SU-DHL-6 (cell line): ENCODE data around the gene LDHAL6B.

Experiments used
- H2AFZ ChIP-seq: fragments of 200-600 bp; sonication (generic); 2 replicates; pipeline ENCODE4 v1.6.1; 2014; ENCODE audit warnings: low read depth, mild to moderate bottlenecking, moderate library complexity, mixed read lengths, antibody characterized with exemption, low read length; ENCODE audit not compliant: severe bottlenecking
- H3F3A ChIP-seq: fragments of 200-600 bp; shearing (Covaris generic); 2 replicates; pipeline ENCODE4 v1.6.0; 2016; ENCODE audit warnings: antibody characterized with exemption, mild to moderate bottlenecking; ENCODE audit not compliant: insufficient read depth
- H3K27ac ChIP-seq: fragments of 200-600 bp; sonication (generic); 2 replicates; pipeline ENCODE4 v1.5.1; 2016; ENCODE audit warnings: low read depth, mild to moderate bottlenecking, low read length, moderate library complexity, mixed read lengths
- H3K27me3 ChIP-seq: fragments of 200-600 bp; sonication (generic), shearing (Covaris generic); 2 replicates; pipeline ENCODE4 v1.6.0; 2014; ENCODE audit warnings: mild to moderate bottlenecking, low read length
- H3K36me3 ChIP-seq: fragments of 200-600 bp; sonication (generic); 2 replicates; pipeline ENCODE4 v1.6.1; 2014; ENCODE audit warnings: mild to moderate bottlenecking, low read length, mixed read lengths
- H3K4me2 ChIP-seq: fragments of 300-600, 200-600 bp; shearing (Covaris generic), sonication (generic); 2 replicates; pipeline ENCODE4 v1.6.0; 2014; ENCODE audit warnings: low read length, low read depth, mild to moderate bottlenecking; ENCODE audit not compliant: poor library complexity, severe bottlenecking
- H3K4me3 ChIP-seq: fragments of 200-600 bp; sonication (generic); 2 replicates; pipeline ENCODE4 v1.5.1; 2014; ENCODE audit warnings: antibody characterized with exemption, low read length, mild to moderate bottlenecking, mixed read lengths; ENCODE audit not compliant: insufficient read depth, poor library complexity, severe bottlenecking
- H3K79me2 ChIP-seq: fragments of 200-600 bp; sonication (generic); 2 replicates; pipeline ENCODE4 v1.6.1; 2014; ENCODE audit warnings: mild to moderate bottlenecking, low read length, moderate library complexity; ENCODE audit not compliant: insufficient read depth
- H3K9ac ChIP-seq: fragments of 200-600 bp; sonication (generic); 2 replicates; pipeline ENCODE4 v1.7.0; 2014; ENCODE audit warnings: mild to moderate bottlenecking, low read length
- H3K9me2 ChIP-seq: fragments of 200-600 bp; sonication (generic); replicated peaks from 2 replicates; pipeline ENCODE4 v1.6.1; 2014; ENCODE audit warnings: low read length; ENCODE audit not compliant: insufficient read depth
- H3K9me3 ChIP-seq: fragments of 200-600 bp; sonication (generic); 2 replicates; pipeline ENCODE4 v1.6.1; 2014; ENCODE audit warnings: low read length, mixed read lengths; ENCODE audit not compliant: insufficient read depth
- H4K20me1 ChIP-seq: fragments of 200-600 bp; sonication (generic); 2 replicates; pipeline ENCODE4 v1.6.1; 2014; ENCODE audit warnings: low read depth, mild to moderate bottlenecking, antibody characterized with exemption, low read length, moderate library complexity, mixed read lengths
- EZH2phosphoT487 ChIP-seq: fragments of 200-600 bp; sonication (generic), shearing (Covaris generic); conservative IDR thresholded peaks from 2 replicates; pipeline ENCODE4 v1.6.1; 2018; ENCODE audit warnings: mild to moderate bottlenecking, antibody characterized with exemption, low read length, moderate library complexity, mixed read lengths
- TF ChIP-seq, protein P1 (sequence below): fragments of 200-600 bp; sonication (generic); IDR thresholded peaks from one replicate; pipeline ENCODE4 v1.5.1; 2017; ENCODE audit warnings: antibody characterized with exemption, mild to moderate bottlenecking, low read length, moderate library complexity; ENCODE audit not compliant: insufficient read depth, poor library complexity, severe bottlenecking

Gene LDHAL6B

DNA sequence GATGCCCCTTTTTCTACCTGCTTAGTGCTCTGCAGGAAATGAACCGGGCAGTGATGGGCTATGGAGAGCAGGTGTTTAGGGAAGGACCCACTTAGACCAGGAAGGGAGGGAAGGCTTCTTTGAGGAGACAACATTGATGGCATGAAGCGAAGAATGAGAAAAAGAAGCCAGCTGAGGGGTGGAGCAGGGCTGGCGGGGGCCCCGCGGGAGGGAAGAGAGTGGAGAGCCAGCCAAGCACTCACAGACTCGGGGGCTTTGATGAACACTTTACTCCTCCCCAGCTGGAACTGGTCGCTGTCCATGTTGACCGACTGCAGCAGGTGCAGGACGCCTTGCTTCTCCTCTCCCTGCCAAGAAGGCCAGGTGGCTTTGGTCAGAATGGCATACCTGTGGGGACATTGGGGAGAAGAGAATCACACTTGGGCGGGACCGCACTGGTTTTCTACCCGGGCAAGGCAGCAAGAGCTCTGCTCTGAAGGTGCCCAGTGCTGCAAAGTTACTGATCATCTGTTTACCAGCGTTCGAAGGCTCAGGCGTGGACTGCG, 28.4 kb upstream of the LDHAL6B start:
- H3K36me3 ChIP-seq, result peaks cover 76% of the 10 kb centered on the region
- H3K27me3 ChIP-seq, result no peaks in the 10 kb centered on the region
- no peaks in the 10 kb centered on the region for H3K9me3 ChIP-seq
- H3F3A ChIP-seq, result peaks cover 22% of the 10 kb centered on the region
- H3K9me2 ChIP-seq, result no peaks in the 10 kb centered on the region
- no peak overlapping the region for H3K9ac ChIP-seq
- H3K79me2 ChIP-seq, result no peaks in the 10 kb centered on the region
- no peak overlapping the region for H2AFZ ChIP-seq
- no peak overlapping the region for H3K4me2 ChIP-seq
- H4K20me1 ChIP-seq, result no peaks in the 10 kb centered on the region
- no peak overlapping the region for H3K4me3 ChIP-seq
- no peak overlapping the region for H3K27ac ChIP-seq
- TF ChIP-seq EZH2phosphoT487, result no peak

DNA sequence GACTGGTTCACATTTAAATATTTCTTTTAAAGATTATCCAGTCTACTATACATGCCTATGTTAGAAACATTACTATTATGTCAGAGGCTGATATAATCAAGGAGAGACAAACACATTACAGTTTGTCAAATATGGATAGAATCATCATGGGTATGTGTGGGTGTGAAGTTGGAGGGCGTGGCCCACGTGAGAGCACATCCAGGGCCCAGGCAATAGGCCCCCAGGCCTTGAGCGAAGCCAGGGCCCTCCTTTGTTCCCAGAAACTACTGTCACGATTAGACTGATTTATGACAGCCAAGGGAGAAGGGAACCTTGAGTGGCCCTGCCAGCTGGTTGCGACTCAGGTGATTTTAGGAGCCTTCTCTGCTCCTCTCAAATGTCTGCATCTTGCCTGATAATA, 26.9 kb upstream of the LDHAL6B start:
- H3K27ac ChIP-seq, result no peak overlapping the region
- H3K9me3 ChIP-seq, result no peaks in the 10 kb centered on the region
- peaks cover 74% of the 10 kb centered on the region for H3K36me3 ChIP-seq
- H3K4me2 ChIP-seq, result no peak overlapping the region
- no peaks in the 10 kb centered on the region for H4K20me1 ChIP-seq
- H3K9ac ChIP-seq, result no peak overlapping the region
- H3K9me2 ChIP-seq, result no peaks in the 10 kb centered on the region
- TF ChIP-seq EZH2phosphoT487, result no peak
- TF ChIP-seq, protein P1, sequence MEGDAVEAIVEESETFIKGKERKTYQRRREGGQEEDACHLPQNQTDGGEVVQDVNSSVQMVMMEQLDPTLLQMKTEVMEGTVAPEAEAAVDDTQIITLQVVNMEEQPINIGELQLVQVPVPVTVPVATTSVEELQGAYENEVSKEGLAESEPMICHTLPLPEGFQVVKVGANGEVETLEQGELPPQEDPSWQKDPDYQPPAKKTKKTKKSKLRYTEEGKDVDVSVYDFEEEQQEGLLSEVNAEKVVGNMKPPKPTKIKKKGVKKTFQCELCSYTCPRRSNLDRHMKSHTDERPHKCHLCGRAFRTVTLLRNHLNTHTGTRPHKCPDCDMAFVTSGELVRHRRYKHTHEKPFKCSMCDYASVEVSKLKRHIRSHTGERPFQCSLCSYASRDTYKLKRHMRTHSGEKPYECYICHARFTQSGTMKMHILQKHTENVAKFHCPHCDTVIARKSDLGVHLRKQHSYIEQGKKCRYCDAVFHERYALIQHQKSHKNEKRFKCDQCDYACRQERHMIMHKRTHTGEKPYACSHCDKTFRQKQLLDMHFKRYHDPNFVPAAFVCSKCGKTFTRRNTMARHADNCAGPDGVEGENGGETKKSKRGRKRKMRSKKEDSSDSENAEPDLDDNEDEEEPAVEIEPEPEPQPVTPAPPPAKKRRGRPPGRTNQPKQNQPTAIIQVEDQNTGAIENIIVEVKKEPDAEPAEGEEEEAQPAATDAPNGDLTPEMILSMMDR, result no peak
- no peak overlapping the region for H2AFZ ChIP-seq
- H3K79me2 ChIP-seq, result no peaks in the 10 kb centered on the region
- H3K27me3 ChIP-seq, result no peaks in the 10 kb centered on the region
- peaks cover 16% of the 10 kb centered on the region for H3F3A ChIP-seq
- H3K4me3 ChIP-seq, result no peak overlapping the region

DNA sequence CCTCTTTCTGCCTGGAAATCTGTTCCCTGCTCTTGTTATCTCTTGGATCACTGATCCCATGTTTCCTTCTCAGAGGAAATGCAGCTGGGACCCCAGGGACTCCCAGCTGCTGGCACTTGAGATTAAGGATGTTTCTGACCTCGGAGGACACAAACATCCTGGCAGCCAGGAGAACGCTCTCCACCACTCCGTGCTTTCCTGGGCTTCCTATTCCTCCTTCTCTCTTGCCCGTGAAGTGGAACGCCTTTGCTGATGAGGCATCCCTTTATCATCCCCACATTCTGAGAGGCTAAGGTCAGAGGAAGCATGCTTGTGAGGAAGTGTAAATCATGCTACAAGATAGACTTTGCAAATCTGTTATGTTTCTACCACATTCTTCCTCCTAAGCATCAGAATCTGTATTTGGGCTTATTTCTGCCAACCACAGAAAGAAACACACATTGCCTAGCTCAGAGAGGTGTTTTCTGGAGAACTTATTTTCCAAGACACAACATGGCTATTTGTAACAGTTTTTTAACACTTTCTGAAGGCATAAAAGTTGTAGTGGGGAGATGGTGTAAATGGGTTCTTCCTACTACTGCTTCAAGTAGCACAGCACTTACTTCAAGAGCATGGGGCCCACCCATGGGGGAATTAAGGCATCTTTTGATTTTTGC, 25.6 kb upstream of the LDHAL6B start:
- no peak for TF ChIP-seq EZH2phosphoT487
- TF ChIP-seq, protein P1, result no peak
- Histone ChIP-seq H3K9ac (no peak overlapping the region), H3K4me3 (no peak overlapping the region), H3K9me3 (no peaks in the 10 kb centered on the region), H3K9me2 (no peaks in the 10 kb centered on the region), H3F3A (peaks cover 18% of the 10 kb centered on the region), H3K36me3 (peaks cover 73% of the 10 kb centered on the region), H3K27ac (no peak overlapping the region), H3K79me2 (peaks cover 2% of the 10 kb centered on the region; the same call in 1 of the 2 replicates), H3K4me2 (no peak overlapping the region), H4K20me1 (no peaks in the 10 kb centered on the region), H3K27me3 (no peaks in the 10 kb centered on the region), H2AFZ (no peak overlapping the region)

DNA sequence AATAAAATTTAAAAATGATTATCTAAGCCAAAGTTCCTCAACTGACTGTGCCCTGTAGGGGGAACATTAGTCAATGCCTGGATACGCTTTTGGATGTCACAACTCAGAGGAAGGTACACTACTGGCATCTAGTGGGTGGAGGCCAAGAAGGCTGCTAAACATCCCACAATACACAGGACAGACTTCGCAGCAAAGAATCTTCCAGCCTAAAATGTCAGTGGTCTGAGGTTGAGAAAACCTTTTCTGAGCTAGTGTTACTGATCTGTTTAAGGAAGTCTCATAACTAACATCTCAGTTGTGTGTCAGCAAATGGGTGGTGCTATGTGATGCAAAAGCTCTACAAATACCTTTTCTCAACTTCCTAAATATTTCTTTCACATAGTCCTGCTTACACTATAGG, 20.9 kb upstream of the LDHAL6B start:
- peaks cover 3% of the 10 kb centered on the region; the same call in 1 of the 2 replicates for H3K79me2 ChIP-seq
- H4K20me1 ChIP-seq, result no peaks in the 10 kb centered on the region
- H3K9ac ChIP-seq, result no peak overlapping the region
- H2AFZ ChIP-seq, result no peak overlapping the region
- peaks cover 20% of the 10 kb centered on the region; the same call in 1 of the 2 replicates for H3F3A ChIP-seq
- no peak overlapping the region for H3K4me2 ChIP-seq
- H3K4me3 ChIP-seq, result no peak overlapping the region
- no peaks in the 10 kb centered on the region for H3K9me3 ChIP-seq
- H3K36me3 ChIP-seq, result peaks cover 81% of the 10 kb centered on the region
- H3K27ac ChIP-seq, result no peak overlapping the region
- H3K27me3 ChIP-seq, result no peaks in the 10 kb centered on the region
- TF ChIP-seq, protein P1, result no peak
- TF ChIP-seq EZH2phosphoT487, result no peak
- no peaks in the 10 kb centered on the region for H3K9me2 ChIP-seq
